A204.1 (cell line): Measurements from ENCODE around the gene ZBTB22.
"Not testable (repeated sequence)": the region's sequence is repeated elsewhere in the genome, so short reads cannot be mapped to it uniquely, and the experiment has no call there.

Experiments used
- FAIRE-seq: peaks from 2 replicates; lab custom pipeline; 2012; peaks lifted over from hg19 to GRCh38; lab: Jason Lieb, UNC

ZBTB22 gene

GRCh38 chr6:33298773-33299236, 18.7 kb downstream of the ZBTB22 start, which contains the start of gene RGL2:
Gene RGL2 (minus strand): TSS chr6:33298942. CDS start chr6:33298610, 332 bp downstream.
- FAIRE-seq, result no peak

GRCh38 chr6:33297956-33298772, 19.4 kb downstream of the ZBTB22 start:
- no peak for FAIRE-seq

GRCh38 chr6:33297406-33297955, 20.1 kb downstream of the ZBTB22 start:
- no peak for FAIRE-seq

- FAIRE-seq, result no peak
These were observed 20.6 kb downstream of the ZBTB22 start for GRCh38 chr6:33296797-33297405.

- FAIRE-seq, result no peak
These were observed 21.7 kb downstream of the ZBTB22 start for GRCh38 chr6:33295621-33296369.

GRCh38 chr6:33294086-33294823, 23.3 kb downstream of the ZBTB22 start:
- FAIRE-seq, result no peak

GRCh38 chr6:33292996-33293682, 24.4 kb downstream of the ZBTB22 start:
- no peak for FAIRE-seq

GRCh38 chr6:33290459-33290858, 27.1 kb downstream of the ZBTB22 start:
- FAIRE-seq, result no peak

- no peak for FAIRE-seq
These were observed 27.7 kb downstream of the ZBTB22 start for GRCh38 chr6:33289784-33290315.

GRCh38 chr6:33288921-33289783, 28.4 kb downstream of the ZBTB22 start, which contains the start of the genes PFDN6 and WDR46:
Gene PFDN6 (plus strand): TSS chr6:33289601. CDS start chr6:33289857, 256 bp downstream.
Gene WDR46 (minus strand): TSS chr6:33289239. CDS start chr6:33289170, 69 bp downstream.
- no peak for FAIRE-seq

GRCh38 chr6:33288141-33288920, 29.2 kb downstream of the ZBTB22 start:
- FAIRE-seq, result no peak

- FAIRE-seq, result no peak
These were observed 30.3 kb downstream of the ZBTB22 start for GRCh38 chr6:33286946-33287914.

GRCh38 chr6:33285214-33285613, 32.3 kb downstream of the ZBTB22 start:
- not testable (repeated sequence) for FAIRE-seq

GRCh38 chr6:33280539-33280938, 37.0 kb downstream of the ZBTB22 start:
- no peak for FAIRE-seq

- FAIRE-seq, result no peak
These were observed 37.5 kb downstream of the ZBTB22 start for GRCh38 chr6:33279971-33280511.

GRCh38 chr6:33279257-33279695, 38.3 kb downstream of the ZBTB22 start:
- FAIRE-seq, result no peak

GRCh38 chr6:33278810-33279209, 38.7 kb downstream of the ZBTB22 start:
- FAIRE-seq, result no peak
